Naive thymus-derived CD4-positive, alpha-beta T cell (primary cell): ENCODE results near the gene PRAF2. TPM values are rescaled to one million over a fixed set of nuclear protein-coding genes. Genes with fewer than 3 reads are reported as not detected.

Source experiments
- ATAC-seq: fragments of 150-1000 bp; cut with Tn5 transposase; 2 replicates; pipeline ENCODE4 v1.10.0; 2021; ENCODE audit warnings: mild to moderate bottlenecking, moderate library complexity
- CTCF ChIA-PET: fragments of 350-600 bp; sonication (Branson Sonifier 250); formaldehyde crosslinking; loops from one replicate; lab custom pipeline; 2021; ENCODE audit warnings: antibody characterized with exemption; lab: Charles Lee
- POLR2A ChIA-PET: fragments of 350-600 bp; sonication (Branson Sonifier 250); formaldehyde crosslinking; loops from one replicate; lab custom pipeline; 2021; ENCODE audit warnings: antibody characterized with exemption, inconsistent platforms; lab: Charles Lee
- DNase-seq, 9 donors: peaks; one replicate each; pipeline versions ENCODE4 v3.0.0 to v3.0.0-alpha.2; 2020 to 2022; ENCODE audit warnings: mixed read lengths in 1 of 9
- H3K27ac ChIP-seq: one replicate; pipeline ENCODE4 v1.7.0; 2013; ENCODE audit warnings: mild to moderate bottlenecking, low read depth, low read length, moderate library complexity
- H3K27me3 ChIP-seq, 2 donors: one replicate each; pipeline ENCODE4 v1.7.0; 2013; ENCODE audit warnings: low read length in 2 of 2, mild to moderate bottlenecking in 2 of 2, moderate library complexity in 2 of 2; ENCODE audit not compliant: control insufficient read depth in 2 of 2, insufficient read depth in 2 of 2
- H3K36me3 ChIP-seq, 3 experiments: 1 replicate in 2 of 3; 2 replicates in 1 of 3; pipeline ENCODE4 v1.7.0; 2013; ENCODE audit warnings: low read length in 3 of 3, mild to moderate bottlenecking in 3 of 3, moderate library complexity in 1 of 3; ENCODE audit not compliant: insufficient read depth in 3 of 3, control insufficient read depth in 2 of 3
- H3K4me1 ChIP-seq, 2 donors: one replicate each; pipeline ENCODE4 v1.7.0; 2013; ENCODE audit warnings: low read length in 2 of 2, mild to moderate bottlenecking in 2 of 2, moderate library complexity in 1 of 2; ENCODE audit not compliant: control insufficient read depth in 2 of 2, insufficient read depth in 2 of 2
- H3K4me3 ChIP-seq: 2 replicates; pipeline ENCODE4 v1.7.0; 2013; ENCODE audit warnings: mild to moderate bottlenecking, low read length
- H3K9me3 ChIP-seq, 3 experiments: 1 replicate in 2 of 3; 2 replicates in 1 of 3; pipeline ENCODE4 v1.7.0; 2013; ENCODE audit warnings: low read length in 3 of 3; ENCODE audit not compliant: control insufficient read depth in 2 of 3
- H3K27ac Mint-ChIP-seq, 9 donors: one replicate each; pipeline ENCODE4 v1.8.0; 2020 to 2022; ENCODE audit warnings: mixed read lengths in 9 of 9, mild to moderate bottlenecking in 8 of 9, moderate library complexity in 5 of 9, inconsistent platforms in 2 of 9
- H3K27me3 Mint-ChIP-seq, 5 donors: one replicate each; pipeline ENCODE4 v1.8.0; 2021 to 2022; ENCODE audit warnings: mixed read lengths in 5 of 5, mild to moderate bottlenecking in 1 of 5
- H3K36me3 Mint-ChIP-seq, 5 donors: one replicate each; pipeline ENCODE4 v1.8.0; 2020 to 2022; ENCODE audit warnings: mixed read lengths in 5 of 5, mild to moderate bottlenecking in 3 of 5, inconsistent platforms in 1 of 5
- H3K4me1 Mint-ChIP-seq, 7 donors: one replicate each; pipeline ENCODE4 v1.8.0; 2020 to 2022; ENCODE audit warnings: mixed read lengths in 7 of 7, mild to moderate bottlenecking in 3 of 7, inconsistent platforms in 1 of 7
- H3K4me3 Mint-ChIP-seq, 10 donors: one replicate each; pipeline ENCODE4 v1.8.0; 2020 to 2022; ENCODE audit warnings: mild to moderate bottlenecking in 10 of 10, mixed read lengths in 10 of 10, moderate library complexity in 6 of 10, inconsistent platforms in 2 of 10
- H3K9me3 Mint-ChIP-seq, 11 donors: one replicate each; pipeline ENCODE4 v1.8.0; 2020 to 2022; ENCODE audit warnings: mixed read lengths in 11 of 11, mild to moderate bottlenecking in 4 of 11, inconsistent platforms in 1 of 11, moderate library complexity in 1 of 11
- intact Hi-C, 2 donors: fragments of 100-400 bp; cut with micrococcal nuclease; formaldehyde crosslinking; loops; one replicate each; pipeline ENCODE4 v1.15.1; 2023
- polyA plus RNA-seq, 2 donors: library from polyadenylated mRNA; unstranded; fragments of 300-500 nt; fragmentation: Illumina TruSeq; gene quantifications; one replicate each; pipeline ENCODE4 v1.2.3, GENCODE V29; 2021
- total RNA-seq, 6 experiments: library from RNA in 5 of 6; stranded (reverse) in 5 of 6; gene quantifications; 1 replicate in 5 of 6; 2 replicates in 1 of 6; pipeline ENCODE4 v1.2.3 and lab custom pipeline; 2021 to 2026

Gene PRAF2
- total and polyA plus RNA-seq, 7 experiments from 2014 or later: 15.9 to 56.4 (median 24.8) TPM

- Histone ChIP-seq H3K4me1 (no peaks in the 10 kb centered on the region), H3K36me3 (no peaks in the 10 kb centered on the region), H3K9me3 (no peaks in the 10 kb centered on the region), H3K27me3 (no peaks in the 10 kb centered on the region), H3K27ac (no peak overlapping the region), H3K4me3 (no peak overlapping the region)
- H3K27ac Mint-ChIP-seq: no peak overlapping the region
- POLR2A ChIA-PET: no interaction called here
- no peak for DNase-seq
- no peaks in the 10 kb centered on the region for H3K27me3 Mint-ChIP-seq
- CTCF ChIA-PET: no interaction called here
- H3K4me1 Mint-ChIP-seq: peaks cover 0 to 8% (median 2%) of the 10 kb centered on the region in 7 donors
- intact Hi-C loops: loop anchor here (5.0 to 10.0 kb wide), 3 partner anchors 61 to 131 kb away; partner anchors contain the start of genes KCND1 (in 2 of the 2) and TFE3 (in 1 of the 2)
- peaks cover 0 to 1% (median 0%) of the 10 kb centered on the region in 5 donors for H3K36me3 Mint-ChIP-seq
- no peak overlapping the region for H3K4me3 Mint-ChIP-seq
- no peaks in the 10 kb centered on the region for H3K9me3 Mint-ChIP-seq
- no peak for ATAC-seq
These were observed 29.8 kb upstream of the PRAF2 start for GRCh38 chrX:49103637-49104036.

- Histone ChIP-seq H3K27me3 (no peaks in the 10 kb centered on the region), H3K4me1 (no peaks in the 10 kb centered on the region), H3K9me3 (no peaks in the 10 kb centered on the region), H3K27ac (no peak overlapping the region), H3K4me3 (no peak overlapping the region), H3K36me3 (no peaks in the 10 kb centered on the region)
- DNase-seq (no peak), ATAC-seq (no peak)
- H3K27me3 Mint-ChIP-seq: no peaks in the 10 kb centered on the region
- no peaks in the 10 kb centered on the region for H3K36me3 Mint-ChIP-seq
- ChIA-PET POLR2A (interaction anchor here (0.7 kb wide), 1 partner anchor 57 kb away, joined by 3 read pairs; no protein-coding TSS in a partner anchor), CTCF (no interaction called here)
- H3K4me1 Mint-ChIP-seq: peaks cover 0 to 8% (median 2%) of the 10 kb centered on the region in 7 donors
- peak overlapping the region; percentile 49 to 93 (median 88) for H3K4me3 Mint-ChIP-seq
- intact Hi-C loops: loop anchor here (5.0 to 10.0 kb wide), 3 partner anchors 60 to 130 kb away; partner anchors contain the start of genes KCND1 (in 2 of the 2) and TFE3 (in 1 of the 2)
- H3K27ac Mint-ChIP-seq: peak overlapping the region in 6 of 9 donors; percentile 13 to 89 (median 70)
- no peaks in the 10 kb centered on the region for H3K9me3 Mint-ChIP-seq
These were observed 28.4 kb upstream of the PRAF2 start for GRCh38 chrX:49102190-49102589.

- Histone ChIP-seq H3K4me3 (peak overlapping the region; percentile 82), H3K27ac (peak overlapping the region; percentile 78), H3K9me3 (no peaks in the 10 kb centered on the region), H3K4me1 (no peaks in the 10 kb centered on the region), H3K36me3 (no peaks in the 10 kb centered on the region), H3K27me3 (no peaks in the 10 kb centered on the region)
- no peaks in the 10 kb centered on the region for H3K36me3 Mint-ChIP-seq
- CTCF ChIA-PET: no interaction called here
- H3K4me1 Mint-ChIP-seq: peaks cover 0 to 8% (median 2%) of the 10 kb centered on the region in 7 donors
- H3K9me3 Mint-ChIP-seq: no peaks in the 10 kb centered on the region
- intact Hi-C loops: loop anchor here (1.0 to 10.0 kb wide), 10 partner anchors 21 to 168 kb away; partner anchors contain the start of genes GPKOW (in 2 of the 2), KCND1 (in 2 of the 2), PRAF2 (in 2 of the 2) and TFE3 (in 2 of the 2)
- H3K27ac Mint-ChIP-seq: peak overlapping the region in 8 of 9 donors; percentile 58 to 93 (median 84)
- no peaks in the 10 kb centered on the region for H3K27me3 Mint-ChIP-seq
- DNase-seq (no peak), ATAC-seq (no peak)
- H3K4me3 Mint-ChIP-seq: peak overlapping the region; percentile 34 to 93 (median 88)
- POLR2A ChIA-PET: interaction anchor here (0.6 to 1.0 kb wide), 5 partner anchors 18 to 65 kb away, joined by 3 to 12 read pairs (median 3); partner anchors contain the start of gene WDR45
These were observed 27.8 kb upstream of the PRAF2 start for GRCh38 chrX:49101629-49101984.

- Histone ChIP-seq H3K36me3 (no peaks in the 10 kb centered on the region), H3K27ac (peak overlapping the region; percentile 78), H3K27me3 (no peaks in the 10 kb centered on the region), H3K4me1 (no peaks in the 10 kb centered on the region), H3K9me3 (no peaks in the 10 kb centered on the region), H3K4me3 (peak overlapping the region; percentile 82)
- ChIA-PET CTCF (no interaction called here), POLR2A (interaction anchor here (0.6 to 1.0 kb wide), 4 partner anchors 19 to 66 kb away, joined by 3 to 12 read pairs (median 3); partner anchors contain the start of gene WDR45)
- intact Hi-C loops: loop anchor here (1.0 to 10.0 kb wide), 10 partner anchors 21 to 168 kb away; partner anchors contain the start of genes GPKOW (in 2 of the 2), KCND1 (in 2 of the 2), PRAF2 (in 2 of the 2) and TFE3 (in 2 of the 2)
- ATAC-seq (peak; percentile 97), DNase-seq (peak; percentile 75 to 90 (median 87))
- H3K4me3 Mint-ChIP-seq: peak overlapping the region; percentile 80 to 93 (median 90)
- H3K9me3 Mint-ChIP-seq: no peaks in the 10 kb centered on the region
- no peaks in the 10 kb centered on the region for H3K27me3 Mint-ChIP-seq
- H3K4me1 Mint-ChIP-seq: peaks cover 0 to 8% (median 0%) of the 10 kb centered on the region in 7 donors
- peak overlapping the region; percentile 74 to 95 (median 91) for H3K27ac Mint-ChIP-seq
- no peaks in the 10 kb centered on the region for H3K36me3 Mint-ChIP-seq
These were observed 27.2 kb upstream of the PRAF2 start for GRCh38 chrX:49100704-49101628.

- Histone ChIP-seq H3K27me3 (no peaks in the 10 kb centered on the region), H3K9me3 (no peaks in the 10 kb centered on the region), H3K27ac (no peak overlapping the region), H3K4me3 (no peak overlapping the region), H3K4me1 (no peaks in the 10 kb centered on the region), H3K36me3 (no peaks in the 10 kb centered on the region)
- no peak overlapping the region for H3K27ac Mint-ChIP-seq
- peaks cover 0 to 4% (median 0%) of the 10 kb centered on the region in 7 donors for H3K4me1 Mint-ChIP-seq
- H3K4me3 Mint-ChIP-seq: no peak overlapping the region
- no peaks in the 10 kb centered on the region for H3K36me3 Mint-ChIP-seq
- no peaks in the 10 kb centered on the region for H3K27me3 Mint-ChIP-seq
- intact Hi-C loops: no loop called here
- ChIA-PET POLR2A (no interaction called here), CTCF (no interaction called here)
- no peak for ATAC-seq
- no peak for DNase-seq
- no peaks in the 10 kb centered on the region for H3K9me3 Mint-ChIP-seq
These were observed 22.6 kb upstream of the PRAF2 start for GRCh38 chrX:49096419-49096818.

- intact Hi-C loops: no loop called here
- Mint-ChIP-seq H3K36me3 (no peaks in the 10 kb centered on the region), H3K27me3 (no peaks in the 10 kb centered on the region), H3K9me3 (no peaks in the 10 kb centered on the region), H3K4me1 (no peaks in the 10 kb centered on the region), H3K27ac (no peak overlapping the region), H3K4me3 (no peak overlapping the region)
- Histone ChIP-seq H3K9me3 (no peaks in the 10 kb centered on the region), H3K36me3 (no peaks in the 10 kb centered on the region), H3K27ac (no peak overlapping the region), H3K4me1 (no peaks in the 10 kb centered on the region), H3K4me3 (no peak overlapping the region), H3K27me3 (no peaks in the 10 kb centered on the region)
- POLR2A ChIA-PET: interaction anchor here (1.2 kb wide), 1 partner anchor 8 kb away, joined by 5 read pairs; no protein-coding TSS in a partner anchor
- CTCF ChIA-PET: no interaction called here
- ATAC-seq (no peak), DNase-seq (no peak)
These were observed 15.8 kb upstream of the PRAF2 start for GRCh38 chrX:49089553-49089952.
